SK-N-MC (cell line): Measurements from ENCODE around the gene FAM83C.
"Not testable (repeated sequence)": the region's sequence is repeated elsewhere in the genome, so short reads cannot be mapped to it uniquely, and the experiment has no call there.

Experiments
- EZH2 ChIP-seq: fragments of 200-600 bp; sonication (generic); IDR thresholded peaks from one replicate; pipeline ENCODE4 v1.6.1; 2017; ENCODE audit warnings: antibody characterized with exemption
- POLR2AphosphoS5 ChIP-seq: IDR thresholded peaks from 2 replicates; pipeline ENCODE4 v1.6.1; 2012; ENCODE audit warnings: mild to moderate bottlenecking, low read depth, low read length, borderline replicate concordance

- TF ChIP-seq EZH2, POLR2AphosphoS5: not testable (repeated sequence)
Observed at GRCh38 chr20:35262731-35263531, 29.3 kb downstream of the FAM83C start.
